ENCODE results near the gene APELA. TPM values are rescaled to one million over a fixed set of nuclear protein-coding genes. Genes with fewer than 3 reads are reported as not detected.

Gene APELA
- total RNA-seq, 1 experiment from 2014 or later: not detected

DNA sequence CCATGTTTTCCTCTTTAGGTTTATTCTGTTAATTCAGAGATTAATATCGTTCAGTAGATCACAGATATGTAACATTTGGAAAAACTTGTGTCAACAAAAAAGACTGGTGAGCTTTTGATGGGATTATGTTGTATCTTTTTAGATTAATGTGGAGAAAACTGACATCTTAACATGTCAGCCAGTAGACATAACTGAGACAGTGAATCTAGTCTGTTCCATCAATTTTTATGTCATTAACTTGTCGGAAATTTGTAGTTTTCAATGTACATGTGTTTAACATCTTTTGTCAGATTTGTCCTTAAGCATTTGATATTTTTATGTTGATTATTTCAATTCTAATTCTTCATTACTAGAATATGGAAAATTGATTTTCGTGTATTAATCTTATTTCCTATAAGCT is 42.0 kb downstream of the APELA start:
- in situ Hi-C loops (cut with HindIII; ENCODE audit: low pct_unique_long_range_greater_than_20kb, low sequenced_read_pairs): no loop called here
- CTCF ChIA-PET: no interaction called here

GRCh38 chr4:164924670-164925238 is 47.8 kb downstream of the APELA start:
- CTCF ChIA-PET: no interaction called here
- ATAC-seq (no peak), DNase-seq (ENCODE audit: low read depth, low spot score) (no peak)
- no peak overlapping the region for H3K27ac ChIP-seq (ENCODE audit: low read length)
- no peak overlapping the region for H3K4me3 ChIP-seq (ENCODE audit: low read depth in 2 of 2, low read length in 2 of 2)
- in situ Hi-C loops (cut with HindIII; ENCODE audit: low pct_unique_long_range_greater_than_20kb, low sequenced_read_pairs): no loop called here
- no peaks in the 10 kb centered on the region for H3K27me3 ChIP-seq (ENCODE audit: control insufficient read depth, insufficient read depth, low read length)
- intact Hi-C loops (cut with micrococcal nuclease; ENCODE audit: unreplicated experiment): no loop called here
- no peaks in the 10 kb centered on the region for H3K4me1 ChIP-seq (ENCODE audit: control insufficient read depth, insufficient read depth, low read length)
- no peak for TF ChIP-seq CTCF (IDR thresholded peaks at IDR 0.05)
- TF ChIP-seq TCF7L2 (IDR thresholded peaks at IDR 0.05; ENCODE audit: low read depth, low read length): no peak
- TF ChIP-seq REST (IDR thresholded peaks at IDR 0.05; ENCODE audit: insufficient read depth in 1 of 2, low read depth in 2 of 2, low read length in 1 of 2): no peak
- no TSS peak for BruUV-seq (replicated peaks)
- no peaks in the 10 kb centered on the region for H3K36me3 ChIP-seq (ENCODE audit: control insufficient read depth, insufficient read depth, low read length)
- H3K9me3 ChIP-seq (ENCODE audit: control insufficient read depth, insufficient read depth, low read depth, low read length): no peaks in the 10 kb centered on the region
- POLR2A ChIA-PET: no interaction called here

More for the DNA sequence above, 42.0 kb downstream of the APELA start:
- Histone ChIP-seq H3K27me3 (ENCODE audit: control insufficient read depth, insufficient read depth, low read length) (no peaks in the 10 kb centered on the region), H3K36me3 (ENCODE audit: control insufficient read depth, insufficient read depth, low read length) (no peaks in the 10 kb centered on the region), H3K27ac (ENCODE audit: low read length) (no peak overlapping the region), H3K4me3 (ENCODE audit: low read depth in 2 of 2, low read length in 2 of 2) (no peak overlapping the region), H3K4me1 (ENCODE audit: control insufficient read depth, insufficient read depth, low read length) (no peaks in the 10 kb centered on the region), H3K9me3 (ENCODE audit: control insufficient read depth, insufficient read depth, low read depth, low read length) (no peaks in the 10 kb centered on the region)
- DNase-seq (ENCODE audit: low read depth, low spot score) (no peak), ATAC-seq (no peak)
- POLR2A ChIA-PET: no interaction called here
- intact Hi-C loops (cut with micrococcal nuclease; ENCODE audit: unreplicated experiment): no loop called here
- TF ChIP-seq SIN3A (IDR thresholded peaks at IDR 0.05; ENCODE audit: borderline replicate concordance, insufficient read depth, low read depth, low read length) (no peak), TCF7L2 (IDR thresholded peaks at IDR 0.05; ENCODE audit: low read depth, low read length) (no peak), REST (IDR thresholded peaks at IDR 0.05; ENCODE audit: insufficient read depth in 1 of 2, low read depth in 2 of 2, low read length in 1 of 2) (no peak), CTCF (IDR thresholded peaks at IDR 0.05) (no peak), POLR2AphosphoS5 (IDR thresholded peaks at IDR 0.05; ENCODE audit: low read depth, low read length) (no peak)
- no TSS peak for BruUV-seq (replicated peaks)
